ENCODE measurements around the gene KAT6B.

DNA sequence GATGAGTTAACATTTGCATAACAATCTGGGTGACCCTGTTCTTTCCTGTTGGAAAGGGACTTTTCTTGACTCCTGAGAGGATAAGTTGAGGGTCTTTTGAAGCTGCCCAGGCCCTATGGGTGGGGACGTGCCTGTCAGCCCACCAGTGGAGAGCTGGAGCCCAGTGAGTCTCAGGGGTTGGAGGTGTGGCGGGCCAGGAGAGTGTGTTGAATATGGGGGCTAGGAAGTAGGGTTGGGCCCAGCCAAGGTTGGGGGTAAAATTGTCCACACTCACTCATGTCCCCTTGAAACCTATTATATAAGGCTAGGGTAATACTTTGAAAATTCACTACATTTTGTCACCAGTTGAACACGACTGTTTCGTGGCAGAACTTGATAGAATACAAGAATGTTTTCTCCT lies 17.9 kb upstream of the KAT6B start:
- TF ChIP-seq, protein P1, sequence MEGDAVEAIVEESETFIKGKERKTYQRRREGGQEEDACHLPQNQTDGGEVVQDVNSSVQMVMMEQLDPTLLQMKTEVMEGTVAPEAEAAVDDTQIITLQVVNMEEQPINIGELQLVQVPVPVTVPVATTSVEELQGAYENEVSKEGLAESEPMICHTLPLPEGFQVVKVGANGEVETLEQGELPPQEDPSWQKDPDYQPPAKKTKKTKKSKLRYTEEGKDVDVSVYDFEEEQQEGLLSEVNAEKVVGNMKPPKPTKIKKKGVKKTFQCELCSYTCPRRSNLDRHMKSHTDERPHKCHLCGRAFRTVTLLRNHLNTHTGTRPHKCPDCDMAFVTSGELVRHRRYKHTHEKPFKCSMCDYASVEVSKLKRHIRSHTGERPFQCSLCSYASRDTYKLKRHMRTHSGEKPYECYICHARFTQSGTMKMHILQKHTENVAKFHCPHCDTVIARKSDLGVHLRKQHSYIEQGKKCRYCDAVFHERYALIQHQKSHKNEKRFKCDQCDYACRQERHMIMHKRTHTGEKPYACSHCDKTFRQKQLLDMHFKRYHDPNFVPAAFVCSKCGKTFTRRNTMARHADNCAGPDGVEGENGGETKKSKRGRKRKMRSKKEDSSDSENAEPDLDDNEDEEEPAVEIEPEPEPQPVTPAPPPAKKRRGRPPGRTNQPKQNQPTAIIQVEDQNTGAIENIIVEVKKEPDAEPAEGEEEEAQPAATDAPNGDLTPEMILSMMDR (IDR thresholded peaks at IDR 0.05; ENCODE audit: poor library complexity) = no peak
- TF ChIP-seq EZH2 (IDR thresholded peaks at IDR 0.05; ENCODE audit: borderline replicate concordance) = no peak
- TF ChIP-seq EZH2phosphoT487 (IDR thresholded peaks at IDR 0.05; ENCODE audit: low read depth, severe bottlenecking, unreplicated experiment) = no peak

Data from hepatocyte (in vitro differentiated cells).